ENCODE measurements around the gene PCAT6. TPM values are rescaled to one million over a fixed set of nuclear protein-coding genes. Genes with fewer than 3 reads are reported as not detected.

PCAT6 gene
- total RNA-seq, 1 experiment from 2014 or later = 0.84 TPM

GRCh38 chr1:202800742-202801141, 10.0 kb upstream of the PCAT6 start:
- H3K4me1 ChIP-seq (ENCODE audit: insufficient read depth, low read length, poor library complexity, severe bottlenecking) = peaks cover 28% of the 10 kb centered on the region
- intact Hi-C loops (cut with micrococcal nuclease; ENCODE audit: unreplicated experiment) = no loop called here
- CTCF ChIA-PET = interaction anchor here (0.5 kb wide), 1 partner anchor 11 kb away, joined by 3 read pairs; no protein-coding TSS in a partner anchor

GRCh38 chr1:202801175-202801574, 9.6 kb upstream of the PCAT6 start:
- no peaks in the 10 kb centered on the region for H3K27me3 ChIP-seq (replicated peaks; ENCODE audit: insufficient read depth, low read depth, low read length, poor library complexity)
- TF ChIP-seq EZH2 (IDR thresholded peaks at IDR 0.05; ENCODE audit: borderline replicate concordance, low read depth, low read length, poor library complexity, severe bottlenecking) = no peak
- TF ChIP-seq CTCF (conservative IDR thresholded peaks at IDR 0.05; ENCODE audit: low read depth, low read length) = no peak
- ChIA-PET POLR2A (ENCODE audit: low non-redundant PET) (no interaction called here), CTCF (no interaction called here)
- no TSS peak for BruUV-seq (replicated peaks)
- intact Hi-C loops (cut with micrococcal nuclease; ENCODE audit: unreplicated experiment) = no loop called here
- no peak overlapping the region for H3K27ac ChIP-seq (ENCODE audit: low read depth, low read length, poor library complexity, severe bottlenecking)
- no peaks in the 10 kb centered on the region for H3K36me3 ChIP-seq (ENCODE audit: insufficient read depth, low read length, poor library complexity, severe bottlenecking)
- DNase-seq (ENCODE audit: low spot score) = no peak
- no peaks in the 10 kb centered on the region for H3K9me3 ChIP-seq (ENCODE audit: low read depth, low read length, poor library complexity, severe bottlenecking)
- H3K4me1 ChIP-seq (ENCODE audit: insufficient read depth, low read length, poor library complexity, severe bottlenecking) = peaks cover 31% of the 10 kb centered on the region
- H3K4me3 ChIP-seq (ENCODE audit: low read depth, low read length, poor library complexity, severe bottlenecking) = no peak overlapping the region

More at GRCh38 chr1:202800742-202801141, 10.0 kb upstream of the PCAT6 start:
- no peak overlapping the region for H3K4me3 ChIP-seq (ENCODE audit: low read depth, low read length, poor library complexity, severe bottlenecking)
- H3K36me3 ChIP-seq (ENCODE audit: insufficient read depth, low read length, poor library complexity, severe bottlenecking) = no peaks in the 10 kb centered on the region
- DNase-seq (ENCODE audit: low spot score) = no peak
- BruUV-seq (replicated peaks) = no TSS peak
- POLR2A ChIA-PET (ENCODE audit: low non-redundant PET) = no interaction called here
- no peaks in the 10 kb centered on the region for H3K9me3 ChIP-seq (ENCODE audit: low read depth, low read length, poor library complexity, severe bottlenecking)
- no peak overlapping the region for H3K27ac ChIP-seq (ENCODE audit: low read depth, low read length, poor library complexity, severe bottlenecking)
- no peaks in the 10 kb centered on the region for H3K27me3 ChIP-seq (replicated peaks; ENCODE audit: insufficient read depth, low read depth, low read length, poor library complexity)
- TF ChIP-seq CTCF (conservative IDR thresholded peaks at IDR 0.05; ENCODE audit: low read depth, low read length) (no peak), EZH2 (IDR thresholded peaks at IDR 0.05; ENCODE audit: borderline replicate concordance, low read depth, low read length, poor library complexity, severe bottlenecking) (no peak)

GRCh38 chr1:202802034-202802433, 8.7 kb upstream of the PCAT6 start:
- TF ChIP-seq CTCF (conservative IDR thresholded peaks at IDR 0.05; ENCODE audit: low read depth, low read length) = no peak
- TF ChIP-seq EZH2 (IDR thresholded peaks at IDR 0.05; ENCODE audit: borderline replicate concordance, low read depth, low read length, poor library complexity, severe bottlenecking) = no peak
- no peak overlapping the region for H3K27ac ChIP-seq (ENCODE audit: low read depth, low read length, poor library complexity, severe bottlenecking)
- intact Hi-C loops (cut with micrococcal nuclease; ENCODE audit: unreplicated experiment) = no loop called here
- no TSS peak for BruUV-seq (replicated peaks)
- no peaks in the 10 kb centered on the region for H3K9me3 ChIP-seq (ENCODE audit: low read depth, low read length, poor library complexity, severe bottlenecking)
- no peaks in the 10 kb centered on the region for H3K36me3 ChIP-seq (ENCODE audit: insufficient read depth, low read length, poor library complexity, severe bottlenecking)
- CTCF ChIA-PET = no interaction called here
- no peak overlapping the region for H3K4me3 ChIP-seq (ENCODE audit: low read depth, low read length, poor library complexity, severe bottlenecking)
- H3K27me3 ChIP-seq (replicated peaks; ENCODE audit: insufficient read depth, low read depth, low read length, poor library complexity) = no peaks in the 10 kb centered on the region
- POLR2A ChIA-PET (ENCODE audit: low non-redundant PET) = no interaction called here
- no peak for DNase-seq (ENCODE audit: low spot score)
- peaks cover 31% of the 10 kb centered on the region for H3K4me1 ChIP-seq (ENCODE audit: insufficient read depth, low read length, poor library complexity, severe bottlenecking)

Measured in A673 (cell line).